DMS114 treated with DMSO at 0.1 percent for 48 hours (cell line): ENCODE results near the gene WWOX.

Experiments
- DNase-seq: peaks from one replicate; lab custom pipeline; 2025; ENCODE audit not compliant: unreplicated experiment; lab: John Stamatoyannopoulos, UW

The WWOX gene

GRCh38 chr16:78220571-78220970, 121.1 kb downstream of the WWOX start:
- DNase-seq = no peak

- no peak for DNase-seq
These were observed 122.4 kb downstream of the WWOX start for GRCh38 chr16:78221892-78222291.

- no peak for DNase-seq
These were observed 124.9 kb downstream of the WWOX start for GRCh38 chr16:78224342-78224741.

GRCh38 chr16:78225919-78226318, 126.5 kb downstream of the WWOX start:
- DNase-seq = no peak

GRCh38 chr16:78227855-78228254, 128.4 kb downstream of the WWOX start:
- no peak for DNase-seq

GRCh38 chr16:78228704-78229103, 129.2 kb downstream of the WWOX start:
- no peak for DNase-seq

GRCh38 chr16:78230832-78231231, 131.4 kb downstream of the WWOX start:
- no peak for DNase-seq

- peak; percentile 26 for DNase-seq
These were observed 135.8 kb downstream of the WWOX start for GRCh38 chr16:78235168-78235800.

- DNase-seq = no peak
These were observed 136.4 kb downstream of the WWOX start for GRCh38 chr16:78235876-78236275.

- DNase-seq = no peak
These were observed 138.4 kb downstream of the WWOX start for GRCh38 chr16:78237841-78238240.

GRCh38 chr16:78240459-78241222, 141.2 kb downstream of the WWOX start:
- no peak for DNase-seq

- DNase-seq = no peak
These were observed 142.8 kb downstream of the WWOX start for GRCh38 chr16:78242239-78242630.

- DNase-seq = no peak
These were observed 144.9 kb downstream of the WWOX start for GRCh38 chr16:78244131-78244895.

GRCh38 chr16:78246559-78246958, 147.1 kb downstream of the WWOX start:
- no peak for DNase-seq

GRCh38 chr16:78249056-78249455, 149.6 kb downstream of the WWOX start:
- no peak for DNase-seq

GRCh38 chr16:78249832-78250231, 150.4 kb downstream of the WWOX start:
- DNase-seq = no peak

- DNase-seq = no peak
These were observed 151.7 kb downstream of the WWOX start for GRCh38 chr16:78251115-78251514.

- DNase-seq = no peak
These were observed 153.3 kb downstream of the WWOX start for GRCh38 chr16:78252757-78253156.

- no peak for DNase-seq
These were observed 155.4 kb downstream of the WWOX start for GRCh38 chr16:78254841-78255240.

- no peak for DNase-seq
These were observed 157.4 kb downstream of the WWOX start for GRCh38 chr16:78256686-78257375.

- no peak for DNase-seq
These were observed 157.9 kb downstream of the WWOX start for GRCh38 chr16:78257376-78257728.
